SK-N-SH treated with all-trans-retinoic acid at 6 μM for 48 hours (cell line): ENCODE results near the gene ANKUB1.

ENCODE experiments used
- ATAC-seq: fragments of 200-7000 bp; cut with Tn5 transposase; 3 replicates; pipeline ENCODE4 v1.9.1; 2020; ENCODE audit warnings: mild to moderate bottlenecking, moderate library complexity
- ARNTL ChIP-seq: fragments of 450-650 bp; formaldehyde crosslinking; IDR thresholded peaks from 2 replicates; pipeline ENCODE4 v1.5.0; 2020; ENCODE audit warnings: low read depth, mild to moderate bottlenecking, moderate library complexity, borderline replicate concordance
- BACH2 ChIP-seq: fragments of 250-450 bp; sonication (Bioruptor Pico); IDR thresholded peaks from 2 replicates; pipeline ENCODE4 v1.9.0; 2021; ENCODE audit warnings: mild to moderate bottlenecking, borderline replicate concordance
- CSDC2 ChIP-seq: fragments of 250-450 bp; sonication (Bioruptor Pico); IDR thresholded peaks from 2 replicates; pipeline ENCODE4 v1.5.0; 2020; ENCODE audit warnings: mild to moderate bottlenecking, moderate library complexity
- ESRRG ChIP-seq: fragments of 250-450 bp; sonication (Bioruptor Pico); IDR thresholded peaks from 2 replicates; pipeline ENCODE4 v1.6.1; 2021; ENCODE audit warnings: mild to moderate bottlenecking
- GLIS3 ChIP-seq: fragments of 250-450 bp; sonication (Bioruptor Pico); IDR thresholded peaks from 2 replicates; pipeline ENCODE4 v1.5.0; 2020; ENCODE audit warnings: mild to moderate bottlenecking, moderate library complexity
- ISL1 ChIP-seq: fragments of 250-450 bp; sonication (Bioruptor Pico); IDR thresholded peaks from 2 replicates; pipeline ENCODE4 v2.1.2; 2022; ENCODE audit warnings: mild to moderate bottlenecking, moderate library complexity
- OSR1 ChIP-seq: fragments of 250-450 bp; sonication (Bioruptor Pico); IDR thresholded peaks from 2 replicates; pipeline ENCODE4 v1.8.0; 2022; ENCODE audit warnings: moderate library complexity, mild to moderate bottlenecking, inconsistent platforms
- PPARA ChIP-seq: fragments of 250-450 bp; sonication (Bioruptor Pico); IDR thresholded peaks from 2 replicates; pipeline ENCODE4 v1.5.0; 2020; ENCODE audit warnings: mild to moderate bottlenecking, borderline replicate concordance
- RARB ChIP-seq: fragments of 250-450 bp; sonication (Bioruptor Pico); IDR thresholded peaks from 2 replicates; pipeline ENCODE4 v1.8.0; 2021; ENCODE audit warnings: mild to moderate bottlenecking, moderate library complexity
- SNAI2 ChIP-seq: fragments of 250-450 bp; sonication (Bioruptor Pico); IDR thresholded peaks from 2 replicates; pipeline ENCODE4 v1.5.0; 2020; ENCODE audit warnings: mild to moderate bottlenecking, moderate library complexity
- TCF4 ChIP-seq: fragments of 250-450 bp; sonication (Bioruptor Pico); IDR thresholded peaks from 2 replicates; pipeline ENCODE4 v1.8.0; 2021; ENCODE audit warnings: mild to moderate bottlenecking, moderate library complexity, borderline replicate concordance
- TOX ChIP-seq: fragments of 250-450 bp; sonication (Bioruptor Pico); IDR thresholded peaks from 2 replicates; pipeline ENCODE4 v1.8.0; 2021; ENCODE audit warnings: mild to moderate bottlenecking, moderate library complexity, borderline replicate concordance
- ZC3H10 ChIP-seq: fragments of 250-450 bp; sonication (Bioruptor Pico); IDR thresholded peaks from 2 replicates; pipeline ENCODE4 v1.5.1; 2021; ENCODE audit warnings: mild to moderate bottlenecking, moderate library complexity
- ZFP3 ChIP-seq: fragments of 250-450 bp; sonication (Bioruptor Pico); IDR thresholded peaks from 2 replicates; pipeline ENCODE4 v1.5.0; 2020; ENCODE audit warnings: mild to moderate bottlenecking, moderate library complexity
- ZFP30 ChIP-seq: fragments of 450-650 bp; formaldehyde crosslinking; IDR thresholded peaks from 2 replicates; pipeline ENCODE4 v1.5.0; 2022; ENCODE audit warnings: mild to moderate bottlenecking, moderate library complexity
- ZNF565 ChIP-seq: fragments of 450-650 bp; formaldehyde crosslinking; conservative IDR thresholded peaks from 2 replicates; pipeline ENCODE4 v1.5.0; 2020; ENCODE audit warnings: low read depth, mild to moderate bottlenecking, moderate library complexity
- ZNF70 ChIP-seq: fragments of 450-650 bp; formaldehyde crosslinking; IDR thresholded peaks from 2 replicates; pipeline ENCODE4 v1.5.0; 2020; ENCODE audit warnings: mild to moderate bottlenecking, moderate library complexity
- ZNF8 ChIP-seq: fragments of 450-650 bp; formaldehyde crosslinking; IDR thresholded peaks from 2 replicates; pipeline ENCODE4 v1.5.0; 2020; ENCODE audit warnings: mild to moderate bottlenecking, moderate library complexity
- TF ChIP-seq, protein P1 (sequence below): fragments of 250-450 bp; sonication (Bioruptor Pico); IDR thresholded peaks from 2 replicates; pipeline ENCODE4 v1.5.1; 2021; ENCODE audit warnings: mild to moderate bottlenecking, moderate library complexity
- TF ChIP-seq, protein P2 (sequence below): fragments of 250-450 bp; sonication (Bioruptor Pico); IDR thresholded peaks from 2 replicates; pipeline ENCODE4 v1.8.0; 2020; ENCODE audit warnings: mild to moderate bottlenecking, moderate library complexity, borderline replicate concordance
- TF ChIP-seq, protein P3 (sequence below): fragments of 250-450 bp; sonication (Bioruptor Pico); IDR thresholded peaks from 2 replicates; pipeline ENCODE4 v1.8.0; 2021; ENCODE audit warnings: low read depth, mild to moderate bottlenecking, moderate library complexity, borderline replicate concordance
- TF ChIP-seq, protein P4 (sequence below): fragments of 250-450 bp; sonication (Bioruptor Pico); IDR thresholded peaks from 2 replicates; pipeline ENCODE4 v1.5.0; 2020; ENCODE audit warnings: mild to moderate bottlenecking, moderate library complexity
- TF ChIP-seq, protein P5 (sequence below): fragments of 250-450 bp; sonication (Bioruptor Pico); IDR thresholded peaks from 2 replicates; pipeline ENCODE4 v1.5.1; 2020; ENCODE audit warnings: low read depth, mild to moderate bottlenecking, moderate library complexity

ANKUB1 gene

DNA sequence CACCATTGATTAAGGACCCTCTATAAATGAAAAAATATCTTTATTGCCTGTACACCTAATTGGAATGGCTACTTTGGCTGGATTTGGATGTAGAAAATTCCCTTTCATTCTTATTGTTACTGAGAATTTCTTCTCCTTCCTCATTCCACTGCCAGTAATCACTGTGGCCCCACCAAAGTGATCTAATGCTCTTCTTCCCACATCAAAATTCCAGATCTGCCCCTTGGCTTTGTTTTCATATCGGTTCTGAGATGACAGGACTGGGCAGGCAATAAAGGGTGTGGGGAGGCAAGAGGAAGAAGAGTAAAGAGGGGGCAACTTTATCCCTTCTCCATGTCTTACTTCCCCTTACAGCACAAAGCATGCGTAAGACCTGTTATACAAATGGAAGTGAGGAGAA, 2.1 kb downstream of the ANKUB1 start:
- no peak for ATAC-seq
- TF ChIP-seq ESRRG (CRISPR knock-in tag) (no peak), SNAI2 (no peak), GLIS3 (CRISPR knock-in tag) (no peak), ZFP3 (CRISPR knock-in tag) (no peak), ZNF565 (CRISPR knock-in tag) (no peak), ZC3H10 (no peak), CSDC2 (CRISPR knock-in tag) (no peak), ZNF8 (CRISPR knock-in tag) (no peak), ZNF70 (CRISPR knock-in tag) (no peak), PPARA (CRISPR knock-in tag) (no peak), ISL1 (CRISPR knock-in tag) (no peak), TOX (CRISPR knock-in tag) (no peak), ZFP30 (no peak), RARB (CRISPR knock-in tag) (no peak), OSR1 (CRISPR knock-in tag) (no peak)
- TF ChIP-seq, protein P1, sequence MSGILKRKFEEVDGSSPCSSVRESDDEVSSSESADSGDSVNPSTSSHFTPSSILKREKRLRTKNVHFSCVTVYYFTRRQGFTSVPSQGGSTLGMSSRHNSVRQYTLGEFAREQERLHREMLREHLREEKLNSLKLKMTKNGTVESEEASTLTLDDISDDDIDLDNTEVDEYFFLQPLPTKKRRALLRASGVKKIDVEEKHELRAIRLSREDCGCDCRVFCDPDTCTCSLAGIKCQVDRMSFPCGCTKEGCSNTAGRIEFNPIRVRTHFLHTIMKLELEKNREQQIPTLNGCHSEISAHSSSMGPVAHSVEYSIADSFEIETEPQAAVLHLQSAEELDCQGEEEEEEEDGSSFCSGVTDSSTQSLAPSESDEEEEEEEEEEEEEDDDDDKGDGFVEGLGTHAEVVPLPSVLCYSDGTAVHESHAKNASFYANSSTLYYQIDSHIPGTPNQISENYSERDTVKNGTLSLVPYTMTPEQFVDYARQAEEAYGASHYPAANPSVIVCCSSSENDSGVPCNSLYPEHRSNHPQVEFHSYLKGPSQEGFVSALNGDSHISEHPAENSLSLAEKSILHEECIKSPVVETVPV (CRISPR knock-in tag) = no peak
- TF ChIP-seq, protein P2, sequence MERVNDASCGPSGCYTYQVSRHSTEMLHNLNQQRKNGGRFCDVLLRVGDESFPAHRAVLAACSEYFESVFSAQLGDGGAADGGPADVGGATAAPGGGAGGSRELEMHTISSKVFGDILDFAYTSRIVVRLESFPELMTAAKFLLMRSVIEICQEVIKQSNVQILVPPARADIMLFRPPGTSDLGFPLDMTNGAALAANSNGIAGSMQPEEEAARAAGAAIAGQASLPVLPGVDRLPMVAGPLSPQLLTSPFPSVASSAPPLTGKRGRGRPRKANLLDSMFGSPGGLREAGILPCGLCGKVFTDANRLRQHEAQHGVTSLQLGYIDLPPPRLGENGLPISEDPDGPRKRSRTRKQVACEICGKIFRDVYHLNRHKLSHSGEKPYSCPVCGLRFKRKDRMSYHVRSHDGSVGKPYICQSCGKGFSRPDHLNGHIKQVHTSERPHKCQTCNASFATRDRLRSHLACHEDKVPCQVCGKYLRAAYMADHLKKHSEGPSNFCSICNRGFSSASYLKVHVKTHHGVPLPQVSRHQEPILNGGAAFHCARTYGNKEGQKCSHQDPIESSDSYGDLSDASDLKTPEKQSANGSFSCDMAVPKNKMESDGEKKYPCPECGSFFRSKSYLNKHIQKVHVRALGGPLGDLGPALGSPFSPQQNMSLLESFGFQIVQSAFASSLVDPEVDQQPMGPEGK (CRISPR knock-in tag) = no peak
- TF ChIP-seq, protein P3, sequence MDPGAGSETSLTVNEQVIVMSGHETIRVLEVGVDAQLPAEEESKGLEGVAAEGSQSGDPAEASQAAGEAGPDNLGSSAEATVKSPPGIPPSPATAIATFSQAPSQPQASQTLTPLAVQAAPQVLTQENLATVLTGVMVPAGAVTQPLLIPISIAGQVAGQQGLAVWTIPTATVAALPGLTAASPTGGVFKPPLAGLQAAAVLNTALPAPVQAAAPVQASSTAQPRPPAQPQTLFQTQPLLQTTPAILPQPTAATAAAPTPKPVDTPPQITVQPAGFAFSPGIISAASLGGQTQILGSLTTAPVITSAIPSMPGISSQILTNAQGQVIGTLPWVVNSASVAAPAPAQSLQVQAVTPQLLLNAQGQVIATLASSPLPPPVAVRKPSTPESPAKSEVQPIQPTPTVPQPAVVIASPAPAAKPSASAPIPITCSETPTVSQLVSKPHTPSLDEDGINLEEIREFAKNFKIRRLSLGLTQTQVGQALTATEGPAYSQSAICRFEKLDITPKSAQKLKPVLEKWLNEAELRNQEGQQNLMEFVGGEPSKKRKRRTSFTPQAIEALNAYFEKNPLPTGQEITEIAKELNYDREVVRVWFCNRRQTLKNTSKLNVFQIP (CRISPR knock-in tag) = no peak
- TF ChIP-seq, protein P4, sequence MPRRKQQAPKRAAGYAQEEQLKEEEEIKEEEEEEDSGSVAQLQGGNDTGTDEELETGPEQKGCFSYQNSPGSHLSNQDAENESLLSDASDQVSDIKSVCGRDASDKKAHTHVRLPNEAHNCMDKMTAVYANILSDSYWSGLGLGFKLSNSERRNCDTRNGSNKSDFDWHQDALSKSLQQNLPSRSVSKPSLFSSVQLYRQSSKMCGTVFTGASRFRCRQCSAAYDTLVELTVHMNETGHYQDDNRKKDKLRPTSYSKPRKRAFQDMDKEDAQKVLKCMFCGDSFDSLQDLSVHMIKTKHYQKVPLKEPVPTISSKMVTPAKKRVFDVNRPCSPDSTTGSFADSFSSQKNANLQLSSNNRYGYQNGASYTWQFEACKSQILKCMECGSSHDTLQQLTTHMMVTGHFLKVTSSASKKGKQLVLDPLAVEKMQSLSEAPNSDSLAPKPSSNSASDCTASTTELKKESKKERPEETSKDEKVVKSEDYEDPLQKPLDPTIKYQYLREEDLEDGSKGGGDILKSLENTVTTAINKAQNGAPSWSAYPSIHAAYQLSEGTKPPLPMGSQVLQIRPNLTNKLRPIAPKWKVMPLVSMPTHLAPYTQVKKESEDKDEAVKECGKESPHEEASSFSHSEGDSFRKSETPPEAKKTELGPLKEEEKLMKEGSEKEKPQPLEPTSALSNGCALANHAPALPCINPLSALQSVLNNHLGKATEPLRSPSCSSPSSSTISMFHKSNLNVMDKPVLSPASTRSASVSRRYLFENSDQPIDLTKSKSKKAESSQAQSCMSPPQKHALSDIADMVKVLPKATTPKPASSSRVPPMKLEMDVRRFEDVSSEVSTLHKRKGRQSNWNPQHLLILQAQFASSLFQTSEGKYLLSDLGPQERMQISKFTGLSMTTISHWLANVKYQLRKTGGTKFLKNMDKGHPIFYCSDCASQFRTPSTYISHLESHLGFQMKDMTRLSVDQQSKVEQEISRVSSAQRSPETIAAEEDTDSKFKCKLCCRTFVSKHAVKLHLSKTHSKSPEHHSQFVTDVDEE = no peak
- TF ChIP-seq, protein P5, sequence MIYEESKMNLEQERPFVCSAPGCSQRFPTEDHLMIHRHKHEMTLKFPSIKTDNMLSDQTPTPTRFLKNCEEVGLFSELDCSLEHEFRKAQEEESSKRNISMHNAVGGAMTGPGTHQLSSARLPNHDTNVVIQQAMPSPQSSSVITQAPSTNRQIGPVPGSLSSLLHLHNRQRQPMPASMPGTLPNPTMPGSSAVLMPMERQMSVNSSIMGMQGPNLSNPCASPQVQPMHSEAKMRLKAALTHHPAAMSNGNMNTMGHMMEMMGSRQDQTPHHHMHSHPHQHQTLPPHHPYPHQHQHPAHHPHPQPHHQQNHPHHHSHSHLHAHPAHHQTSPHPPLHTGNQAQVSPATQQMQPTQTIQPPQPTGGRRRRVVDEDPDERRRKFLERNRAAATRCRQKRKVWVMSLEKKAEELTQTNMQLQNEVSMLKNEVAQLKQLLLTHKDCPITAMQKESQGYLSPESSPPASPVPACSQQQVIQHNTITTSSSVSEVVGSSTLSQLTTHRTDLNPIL = no peak

DNA sequence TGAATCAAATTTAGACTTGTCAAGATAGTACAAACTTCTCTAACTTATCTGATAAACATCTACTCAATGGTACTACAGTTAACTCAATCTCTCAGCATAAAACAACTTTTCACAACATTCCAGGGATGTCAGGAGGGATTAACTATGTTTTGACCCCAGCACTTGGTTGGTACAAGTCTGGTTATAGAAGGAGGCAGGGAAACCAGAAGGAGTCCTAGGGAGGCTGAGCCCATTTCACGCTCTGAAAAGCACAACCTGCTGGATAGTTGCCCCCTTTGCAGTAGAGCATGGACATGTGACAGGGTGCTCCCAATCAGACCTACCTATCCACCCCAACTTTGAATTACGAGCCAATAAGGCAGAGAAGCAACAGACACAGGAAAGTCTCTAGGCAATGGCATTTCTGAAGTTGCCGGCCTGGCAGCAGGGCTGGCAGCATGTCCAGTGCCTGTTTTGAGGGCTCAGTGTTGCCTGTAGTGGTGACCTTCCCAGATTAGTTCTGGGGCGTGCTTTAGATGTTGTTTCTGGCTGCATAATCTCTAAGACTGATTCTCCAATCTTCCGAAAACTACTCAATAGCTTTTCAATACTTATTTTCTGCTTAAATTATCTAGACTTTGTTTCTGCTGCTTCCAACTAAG, 8.2 kb downstream of the ANKUB1 start:
- ATAC-seq = peak; percentile 63
- no peak for TF ChIP-seq RARB (CRISPR knock-in tag)
- 0 out of 2 replicates have a peak, but pooled peaks have one; percentile 54 for TF ChIP-seq CSDC2 (CRISPR knock-in tag)

DNA sequence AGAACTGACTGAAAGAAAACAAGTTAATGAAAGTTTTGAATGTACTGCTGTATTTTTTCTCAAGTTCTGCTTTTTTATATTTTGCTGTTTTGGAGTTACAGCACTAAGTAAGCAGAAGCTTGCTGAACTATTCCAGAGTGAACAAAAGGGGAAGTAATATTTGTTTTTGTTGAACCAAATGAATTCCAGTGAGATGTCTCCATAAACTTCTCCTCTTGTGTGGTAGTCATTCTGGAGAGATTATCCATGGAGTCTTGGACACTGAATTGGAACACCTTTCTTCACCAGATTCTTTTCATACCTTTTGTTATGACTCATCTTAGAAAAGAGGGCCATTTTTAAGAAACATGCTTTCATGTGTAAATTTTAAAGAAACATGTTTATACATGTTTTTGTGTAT, 8.8 kb downstream of the ANKUB1 start:
- TF ChIP-seq OSR1 (CRISPR knock-in tag) (no peak), CSDC2 (CRISPR knock-in tag) (no peak), ISL1 (CRISPR knock-in tag) (no peak), TCF4 (CRISPR knock-in tag) (no peak), RARB (CRISPR knock-in tag) (no peak), ARNTL (CRISPR knock-in tag) (no peak), ZFP3 (CRISPR knock-in tag) (no peak), ESRRG (CRISPR knock-in tag) (no peak), BACH2 (no peak), GLIS3 (CRISPR knock-in tag) (no peak), PPARA (CRISPR knock-in tag) (no peak)
- TF ChIP-seq, protein P4 = no peak
- TF ChIP-seq, protein P2 (CRISPR knock-in tag) = no peak
- peak; percentile 72 for ATAC-seq
